ENCODE measurements around the gene NCCRP1. TPM values are rescaled to one million over a fixed set of nuclear protein-coding genes. Genes with fewer than 3 reads are reported as not detected.

NCCRP1 gene
- polyA plus RNA-seq, 1 of the 3 experiments (the other 2 are of a cell fraction): not detected

DNA sequence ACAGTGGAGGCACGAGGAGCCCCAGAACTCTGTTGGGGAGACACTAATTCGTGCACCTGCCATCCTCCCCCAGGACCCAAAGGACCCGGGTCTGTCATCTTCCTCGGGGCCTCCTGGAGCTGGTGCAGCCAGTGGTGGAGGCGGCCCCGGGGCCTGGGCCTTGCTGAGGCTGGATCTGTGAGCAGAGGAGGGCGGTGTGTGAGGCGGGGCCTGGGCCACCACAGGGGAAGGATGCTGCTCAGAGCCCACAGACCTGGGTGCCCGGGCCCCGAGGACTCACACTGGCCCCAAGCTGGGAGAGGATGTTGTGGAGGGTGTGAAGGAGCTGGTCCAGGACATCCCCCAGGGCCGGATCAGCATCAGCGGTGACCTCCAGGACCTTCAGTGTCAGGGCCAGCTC is 39.8 kb downstream of the NCCRP1 start:
- Histone ChIP-seq H2AFZ (ENCODE audit: low read depth) (no peak overlapping the region), H3K9ac (no peak overlapping the region), H3F3A (replicated peaks; ENCODE audit: insufficient read depth) (no peaks in the 10 kb centered on the region), H3K36me3 (replicated peaks in 1 of 2; ENCODE audit: control insufficient read depth in 1 of 2, insufficient read depth in 2 of 2, low read length in 1 of 2) (no peaks in the 10 kb centered on the region), H3K9me2 (no peaks in the 10 kb centered on the region), H4K20me1 (ENCODE audit: insufficient read depth) (no peaks in the 10 kb centered on the region), H3K4me3 (ENCODE audit: low read depth in 2 of 2, low read length in 1 of 2) (no peak overlapping the region), H3K9me3 (no peaks in the 10 kb centered on the region), H3K79me2 (ENCODE audit: insufficient read depth) (no peaks in the 10 kb centered on the region), H3K27me3 (ENCODE audit: insufficient read depth) (no peaks in the 10 kb centered on the region; the same call in 1 of the 2 replicates), H3K4me1 (ENCODE audit: control insufficient read depth in 1 of 2, insufficient read depth in 2 of 2, low read depth in 1 of 2, low read length in 1 of 2) (no peaks in the 10 kb centered on the region), H3K27ac (ENCODE audit: low read depth in 2 of 2, low read length in 1 of 2) (no peak overlapping the region), H3K4me2 (no peak overlapping the region)
- TF ChIP-seq RFX5 (IDR thresholded peaks at IDR 0.05; ENCODE audit: low read length): no peak
- TF ChIP-seq SMC3 (IDR thresholded peaks at IDR 0.05; ENCODE audit: low read depth, low read length): no peak
- no peak for TF ChIP-seq TAF1 (IDR thresholded peaks at IDR 0.05; ENCODE audit: borderline replicate concordance, low read depth, low read length)
- TF ChIP-seq GATA2 (CRISPR knock-in tag; IDR thresholded peaks at IDR 0.05): no peak
- TF ChIP-seq, protein P1, sequence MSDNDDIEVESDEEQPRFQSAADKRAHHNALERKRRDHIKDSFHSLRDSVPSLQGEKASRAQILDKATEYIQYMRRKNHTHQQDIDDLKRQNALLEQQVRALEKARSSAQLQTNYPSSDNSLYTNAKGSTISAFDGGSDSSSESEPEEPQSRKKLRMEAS (IDR thresholded peaks at IDR 0.05; ENCODE audit: low read depth): no peak
- TF ChIP-seq, protein P2, sequence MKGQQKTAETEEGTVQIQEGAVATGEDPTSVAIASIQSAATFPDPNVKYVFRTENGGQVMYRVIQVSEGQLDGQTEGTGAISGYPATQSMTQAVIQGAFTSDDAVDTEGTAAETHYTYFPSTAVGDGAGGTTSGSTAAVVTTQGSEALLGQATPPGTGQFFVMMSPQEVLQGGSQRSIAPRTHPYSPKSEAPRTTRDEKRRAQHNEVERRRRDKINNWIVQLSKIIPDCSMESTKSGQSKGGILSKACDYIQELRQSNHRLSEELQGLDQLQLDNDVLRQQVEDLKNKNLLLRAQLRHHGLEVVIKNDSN (IDR thresholded peaks at IDR 0.05; ENCODE audit: borderline replicate concordance, low read depth): no peak
- no peak for TF ChIP-seq TEAD4 (IDR thresholded peaks at IDR 0.05; ENCODE audit: borderline replicate concordance, insufficient read depth)
- no peak for TF ChIP-seq YY1 (IDR thresholded peaks at IDR 0.05; ENCODE audit: low read depth)
- TF ChIP-seq ELF1 (IDR thresholded peaks at IDR 0.05): no peak
- no peak for TF ChIP-seq TCF12 (IDR thresholded peaks at IDR 0.05)
- no peak for TF ChIP-seq POLR2AphosphoS5 (IDR thresholded peaks at IDR 0.05; ENCODE audit: low read depth, low read length)
- TF ChIP-seq EP300 (IDR thresholded peaks at IDR 0.05; ENCODE audit: borderline replicate concordance in 1 of 2, low read depth in 1 of 2, low read length in 1 of 2): no peak
- no peak for TF ChIP-seq FOXJ3 (CRISPR knock-in tag; IDR thresholded peaks at IDR 0.05)
- TF ChIP-seq, protein P3, sequence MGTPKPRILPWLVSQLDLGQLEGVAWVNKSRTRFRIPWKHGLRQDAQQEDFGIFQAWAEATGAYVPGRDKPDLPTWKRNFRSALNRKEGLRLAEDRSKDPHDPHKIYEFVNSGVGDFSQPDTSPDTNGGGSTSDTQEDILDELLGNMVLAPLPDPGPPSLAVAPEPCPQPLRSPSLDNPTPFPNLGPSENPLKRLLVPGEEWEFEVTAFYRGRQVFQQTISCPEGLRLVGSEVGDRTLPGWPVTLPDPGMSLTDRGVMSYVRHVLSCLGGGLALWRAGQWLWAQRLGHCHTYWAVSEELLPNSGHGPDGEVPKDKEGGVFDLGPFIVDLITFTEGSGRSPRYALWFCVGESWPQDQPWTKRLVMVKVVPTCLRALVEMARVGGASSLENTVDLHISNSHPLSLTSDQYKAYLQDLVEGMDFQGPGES (IDR thresholded peaks at IDR 0.05; ENCODE audit: low read depth, low read length): no peak
- no peak for TF ChIP-seq NRF1 (IDR thresholded peaks at IDR 0.05; ENCODE audit: low read depth, low read length)
- TF ChIP-seq FOSL2 (IDR thresholded peaks at IDR 0.05; ENCODE audit: borderline replicate concordance, low read depth): no peak
- no peak for TF ChIP-seq GABPA (IDR thresholded peaks at IDR 0.05; ENCODE audit: low read depth)
- TF ChIP-seq CHD2 (IDR thresholded peaks at IDR 0.05; ENCODE audit: low read length, partially characterized antibody): no peak
- WGBS (ENCODE audit: low lambda C conversion rate): 48% methylated on average over 11 of the region's 12 CpGs
- DNase-seq: no peak
- CTCF ChIA-PET: no interaction called here
- POLR2A ChIA-PET: no interaction called here
